Mesothelial cell of epicardium (in vitro differentiated cells): Measurements from ENCODE around the gene CROCC. TPM values are rescaled to one million over a fixed set of nuclear protein-coding genes. Genes with fewer than 3 reads are reported as not detected.

Source experiments
- DNase-seq, 2 experiments: peaks; one replicate each; pipeline ENCODE4 v3.0.0; 2021; ENCODE audit warnings: low spot score in 2 of 2; ENCODE audit not compliant: unreplicated experiment in 2 of 2
- H3K27ac Mint-ChIP-seq: 2 replicates; pipeline ENCODE4 v1.8.0; 2021; ENCODE audit warnings: mixed read lengths
- H3K27me3 Mint-ChIP-seq: 2 replicates; pipeline ENCODE4 v1.8.0; 2021; ENCODE audit warnings: low read depth, mixed read lengths
- H3K36me3 Mint-ChIP-seq: 2 replicates; pipeline ENCODE4 v1.8.0; 2021; ENCODE audit warnings: mixed read lengths
- H3K4me1 Mint-ChIP-seq: 2 replicates; pipeline ENCODE4 v1.8.0; 2021; ENCODE audit warnings: mixed read lengths
- H3K4me3 Mint-ChIP-seq: 2 replicates; pipeline ENCODE4 v1.8.0; 2021; ENCODE audit warnings: mild to moderate bottlenecking, moderate library complexity, mixed read lengths
- H3K9me3 Mint-ChIP-seq: 2 replicates; pipeline ENCODE4 v1.8.0; 2021; ENCODE audit warnings: mixed read lengths
- CTCF ChIP-seq: fragments of 200-600 bp; sonication (generic); IDR thresholded peaks from one replicate; pipeline ENCODE4 v1.5.0; 2021; ENCODE audit warnings: antibody characterized with exemption; ENCODE audit not compliant: unreplicated experiment
- total RNA-seq: library from RNA; stranded (reverse); gene quantifications from 3 replicates; pipeline ENCODE4 v1.2.1, GENCODE V29; 2021

CROCC gene
- total RNA-seq, 1 donor from 2014 or later = 86.4 TPM

- Mint-ChIP-seq H3K36me3 (peaks cover 3% of the 10 kb centered on the region), H3K27me3 (no peaks in the 10 kb centered on the region), H3K4me1 (peaks cover 20% of the 10 kb centered on the region), H3K4me3 (no peak overlapping the region), H3K9me3 (no peaks in the 10 kb centered on the region), H3K27ac (no peak overlapping the region)
- DNase-seq = no peak
- peak; percentile 39 for TF ChIP-seq CTCF
Measured at GRCh38 chr1:16986962-16987361, 65.2 kb downstream of the CROCC start.

GRCh38 chr1:16988210-16988609 is 66.5 kb downstream of the CROCC start:
- Mint-ChIP-seq H3K36me3 (peaks cover 3% of the 10 kb centered on the region), H3K9me3 (no peaks in the 10 kb centered on the region), H3K4me1 (peaks cover 12% of the 10 kb centered on the region), H3K4me3 (no peak overlapping the region), H3K27me3 (no peaks in the 10 kb centered on the region), H3K27ac (no peak overlapping the region)
- no peak for DNase-seq
- no peak for TF ChIP-seq CTCF

GRCh38 chr1:16989676-16990391 is 68.1 kb downstream of the CROCC start:
- H3K4me1 Mint-ChIP-seq = peaks cover under 1% of the 10 kb centered on the region
- TF ChIP-seq CTCF = no peak
- H3K4me3 Mint-ChIP-seq = no peak overlapping the region
- H3K27ac Mint-ChIP-seq = no peak overlapping the region
- H3K27me3 Mint-ChIP-seq = no peaks in the 10 kb centered on the region
- peaks cover 3% of the 10 kb centered on the region for H3K36me3 Mint-ChIP-seq
- DNase-seq = no peak
- H3K9me3 Mint-ChIP-seq = no peaks in the 10 kb centered on the region

GRCh38 chr1:16991571-16991970 is 69.8 kb downstream of the CROCC start:
- Mint-ChIP-seq H3K27ac (no peak overlapping the region), H3K9me3 (no peaks in the 10 kb centered on the region)

GRCh38 chr1:16992102-16992501 is 70.4 kb downstream of the CROCC start:
- Mint-ChIP-seq H3K9me3 (no peaks in the 10 kb centered on the region), H3K36me3 (peaks cover 4% of the 10 kb centered on the region), H3K4me3 (no peak overlapping the region), H3K4me1 (no peaks in the 10 kb centered on the region), H3K27ac (no peak overlapping the region), H3K27me3 (no peaks in the 10 kb centered on the region)
- DNase-seq = no peak
- TF ChIP-seq CTCF = no peak

More at GRCh38 chr1:16991571-16991970, 69.8 kb downstream of the CROCC start:
- Mint-ChIP-seq H3K27me3 (no peaks in the 10 kb centered on the region), H3K4me1 (no peaks in the 10 kb centered on the region), H3K36me3 (peaks cover 4% of the 10 kb centered on the region), H3K4me3 (no peak overlapping the region)
- TF ChIP-seq CTCF = no peak
- DNase-seq = no peak
